Psoas muscle (tissue), 8 donors: ENCODE measurements around the gene CRY1. TPM values are rescaled to one million over a fixed set of nuclear protein-coding genes. Genes with fewer than 3 reads are reported as not detected.
"Not testable (repeated sequence)": the region's sequence is repeated elsewhere in the genome, so short reads cannot be mapped to it uniquely, and the experiment has no call there.

Experiments used
- ATAC-seq, 4 donors: fragments of 200-7000 bp; cut with Tn5 transposase; one replicate each; pipeline ENCODE4 v1.9.1; 2020; ENCODE audit warnings: moderate library complexity in 3 of 4, mild to moderate bottlenecking in 2 of 4
- DNase-seq, 2 donors: peaks; one replicate each; pipeline ENCODE4 v3.0.0-alpha.2; 2020
- H3K27ac ChIP-seq: fragments of 200-600 bp; one replicate; pipeline ENCODE4 v1.8.0; 2022
- H3K27me3 ChIP-seq, 3 donors: fragments of 200-600 bp in 1 of 3; one replicate each; pipeline versions ENCODE4 v1.6.1 to v1.8.0; 2013 to 2022; ENCODE audit warnings: low read length in 2 of 3, mild to moderate bottlenecking in 2 of 3, moderate library complexity in 1 of 3; ENCODE audit not compliant: insufficient read depth in 3 of 3
- H3K36me3 ChIP-seq, 2 donors: fragments of 200-600 bp in 1 of 2; one replicate each; pipeline versions ENCODE4 v1.6.1 to v1.8.0; 2013 to 2022; ENCODE audit warnings: low read depth in 1 of 2, mild to moderate bottlenecking in 1 of 2, moderate library complexity in 1 of 2; ENCODE audit not compliant: insufficient read depth in 1 of 2
- H3K4me1 ChIP-seq: fragments of 200-600 bp; one replicate; pipeline ENCODE4 v1.8.0; 2022
- H3K4me3 ChIP-seq: fragments of 200-600 bp; one replicate; pipeline ENCODE4 v1.8.0; 2022; ENCODE audit warnings: mild to moderate bottlenecking
- H3K9me3 ChIP-seq: fragments of 200-600 bp; one replicate; pipeline ENCODE4 v1.8.0; 2022
- CTCF ChIP-seq: fragments of 200-600 bp; IDR thresholded peaks from one replicate; pipeline ENCODE4 v1.8.0; 2022; ENCODE audit warnings: antibody characterized with exemption
- WGBS, 3 donors: extraction: QIAGEN DNeasy Blood & Tissue Kit; methylation state at CpG; one replicate each; pipeline versions ENCODE4 v1.1.6 to v1.1.7; 2013; 5-methylcytosine and 5-hydroxymethylcytosine counted together
- intact Hi-C, 2 donors: fragments of 100-400 bp; cut with DNase I; formaldehyde crosslinking; loops; one replicate each; pipeline versions ENCODE4 v1.11.0 to v1.14.2; 2022
- polyA plus RNA-seq, 3 donors: library from polyadenylated mRNA; stranded (reverse); fragments of 200-250 nt; gene quantifications; one replicate each; pipeline ENCODE4 v1.2.3, GENCODE V29; 2013
- total RNA-seq, 4 donors: library from RNA; stranded (reverse); fragmentation: NEBNext Ultra II Directional in 2 of 4; extraction: Animal tissue kit (Norgen Biotek cat#: 25700) in 2 of 4; gene quantifications; one replicate each; pipeline versions ENCODE4 v1.2.1 to v1.2.4, GENCODE V29; 2021 to 2023
- donor health status: healthy with polysubstance abuse.
- donor health status: DM: no; HTN: no; CAD: no; lungs with moderate emphysema.
- donor health status: Bipolar disorder and iron deficiency.
- donor health status: healthy.
- donor health status: DM: yes; HTN: yes; CAD: no.
- donor health status: DM: no; HTN: no; CAD: no.
- donor health status: DM: no; HTN: no; CAD: no.
- donor health status: DM: yes; HTN: yes; CAD: no.

The CRY1 gene
- total and polyA plus RNA-seq, 7 donors = 8.8 to 23.3 (median 11.6) TPM

GRCh38 chr12:107109726-107110719, 16.7 kb upstream of the CRY1 start:
- peak overlapping the region; percentile 22 for H3K4me3 ChIP-seq
- 50 to 60% (median 50%) methylated on average over 12 of the region's 12 CpGs for WGBS, 3 donors

GRCh38 chr12:107108995-107109508, 15.7 kb upstream of the CRY1 start:
- H3K4me1 ChIP-seq = no peaks in the 10 kb centered on the region
- peaks cover 0 to 2% (median 0%) of the 10 kb centered on the region in 3 donors for H3K27me3 ChIP-seq
- no peaks in the 10 kb centered on the region for H3K9me3 ChIP-seq
- no peak overlapping the region for H3K27ac ChIP-seq
- intact Hi-C loops = loop anchor here in 1 of 2 donors (10.0 kb wide), 1 partner anchor 724 kb away; no protein-coding TSS in a partner anchor
- H3K4me3 ChIP-seq = no peak overlapping the region
- no peak for TF ChIP-seq CTCF
- ATAC-seq (no peak), DNase-seq (no peak)
- no peaks in the 10 kb centered on the region for H3K36me3 ChIP-seq
- WGBS, 3 donors = 85 to 89% (median 87%) methylated on average over 8 of the region's 8 CpGs

More at GRCh38 chr12:107109726-107110719, 16.7 kb upstream of the CRY1 start:
- Histone ChIP-seq H3K9me3 (no peaks in the 10 kb centered on the region), H3K27me3 (peaks cover 0 to 2% (median 0%) of the 10 kb centered on the region in 3 donors), H3K36me3 (no peaks in the 10 kb centered on the region), H3K4me1 (no peaks in the 10 kb centered on the region), H3K27ac (no peak overlapping the region)
- intact Hi-C loops = loop anchor here in 1 of 2 donors (10.0 kb wide), 1 partner anchor 725 kb away; no protein-coding TSS in a partner anchor
- peak in 1 of 4 donors; percentile 11 for ATAC-seq
- no peak for TF ChIP-seq CTCF
- DNase-seq = no peak

- H3K4me3 ChIP-seq, DNase-seq, ATAC-seq, H3K27ac ChIP-seq, H3K27me3 ChIP-seq, H3K4me1 ChIP-seq, H3K36me3 ChIP-seq, H3K9me3 ChIP-seq: not testable (repeated sequence)
- intact Hi-C loops = loop anchor here in 1 of 2 donors (10.0 kb wide), 1 partner anchor 724 kb away; no protein-coding TSS in a partner anchor
- WGBS, 3 donors = 92 to 96% (median 94%) methylated on average over 1 of the region's 1 CpG
These were observed 15.0 kb upstream of the CRY1 start for GRCh38 chr12:107108366-107108765.

DNA sequence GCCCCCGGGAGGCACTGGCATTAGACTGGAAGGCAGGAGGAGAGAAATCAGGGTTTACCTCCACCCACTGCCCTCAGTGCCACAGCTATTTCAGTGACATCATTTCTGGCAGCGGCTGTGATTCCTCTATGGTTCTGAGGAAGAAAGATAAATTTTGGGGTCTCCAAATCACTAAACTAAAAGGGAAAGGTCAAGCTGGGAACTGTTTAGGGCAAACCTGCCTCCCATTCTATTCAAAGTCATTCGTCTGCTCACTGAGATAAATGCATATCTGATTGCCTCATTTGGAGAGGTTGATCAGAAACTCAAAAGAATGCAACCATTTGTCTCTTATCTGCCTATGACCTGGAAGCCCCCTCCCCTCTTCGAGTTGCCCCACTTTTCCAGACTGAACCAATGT, 14.0 kb upstream of the CRY1 start:
- 71 to 77% (median 74%) methylated on average over 4 of the region's 4 CpGs for WGBS, 3 donors
- no peaks in the 10 kb centered on the region for H3K9me3 ChIP-seq
- DNase-seq (no peak), ATAC-seq (no peak)
- no peak overlapping the region for H3K4me3 ChIP-seq
- intact Hi-C loops = loop anchor here in 1 of 2 donors (10.0 kb wide), 1 partner anchor 723 kb away; no protein-coding TSS in a partner anchor
- H3K27me3 ChIP-seq = peaks cover 0 to 2% (median 0%) of the 10 kb centered on the region in 3 donors
- H3K4me1 ChIP-seq = no peaks in the 10 kb centered on the region
- H3K27ac ChIP-seq = no peak overlapping the region
- H3K36me3 ChIP-seq = no peaks in the 10 kb centered on the region
- no peak for TF ChIP-seq CTCF
